ENCODE measurements around the gene KIF3A. TPM values are rescaled to one million over a fixed set of nuclear protein-coding genes. Genes with fewer than 3 reads are reported as not detected.

The KIF3A gene
- total RNA-seq, 1 donor from 2014 or later = 9.2 TPM

- intact Hi-C loops (cut with micrococcal nuclease) = no loop called here
- TF ChIP-seq, protein P1, sequence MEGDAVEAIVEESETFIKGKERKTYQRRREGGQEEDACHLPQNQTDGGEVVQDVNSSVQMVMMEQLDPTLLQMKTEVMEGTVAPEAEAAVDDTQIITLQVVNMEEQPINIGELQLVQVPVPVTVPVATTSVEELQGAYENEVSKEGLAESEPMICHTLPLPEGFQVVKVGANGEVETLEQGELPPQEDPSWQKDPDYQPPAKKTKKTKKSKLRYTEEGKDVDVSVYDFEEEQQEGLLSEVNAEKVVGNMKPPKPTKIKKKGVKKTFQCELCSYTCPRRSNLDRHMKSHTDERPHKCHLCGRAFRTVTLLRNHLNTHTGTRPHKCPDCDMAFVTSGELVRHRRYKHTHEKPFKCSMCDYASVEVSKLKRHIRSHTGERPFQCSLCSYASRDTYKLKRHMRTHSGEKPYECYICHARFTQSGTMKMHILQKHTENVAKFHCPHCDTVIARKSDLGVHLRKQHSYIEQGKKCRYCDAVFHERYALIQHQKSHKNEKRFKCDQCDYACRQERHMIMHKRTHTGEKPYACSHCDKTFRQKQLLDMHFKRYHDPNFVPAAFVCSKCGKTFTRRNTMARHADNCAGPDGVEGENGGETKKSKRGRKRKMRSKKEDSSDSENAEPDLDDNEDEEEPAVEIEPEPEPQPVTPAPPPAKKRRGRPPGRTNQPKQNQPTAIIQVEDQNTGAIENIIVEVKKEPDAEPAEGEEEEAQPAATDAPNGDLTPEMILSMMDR (IDR thresholded peaks at IDR 0.05) = no peak
- H3K9me3 Mint-ChIP-seq = peaks cover under 1% of the 10 kb centered on the region
- peaks cover 8% of the 10 kb centered on the region for H3K4me1 Mint-ChIP-seq
- DNase-seq (no peak), ATAC-seq (ENCODE audit: low read depth) (no peak)
- CTCF ChIA-PET = no interaction called here
- peaks cover under 1% of the 10 kb centered on the region for H3K36me3 Mint-ChIP-seq (ENCODE audit: low read depth)
- POLR2A ChIA-PET = no interaction called here
- no peak overlapping the region for H3K27ac Mint-ChIP-seq
- H3K4me3 Mint-ChIP-seq = no peak overlapping the region
- H3K27me3 Mint-ChIP-seq = peaks cover 21% of the 10 kb centered on the region
These were observed 83.6 kb downstream of the KIF3A start for GRCh38 chr5:132653716-132654115.

- CTCF ChIA-PET = no interaction called here
These were observed 85.4 kb downstream of the KIF3A start for GRCh38 chr5:132651838-132652469.

DNA sequence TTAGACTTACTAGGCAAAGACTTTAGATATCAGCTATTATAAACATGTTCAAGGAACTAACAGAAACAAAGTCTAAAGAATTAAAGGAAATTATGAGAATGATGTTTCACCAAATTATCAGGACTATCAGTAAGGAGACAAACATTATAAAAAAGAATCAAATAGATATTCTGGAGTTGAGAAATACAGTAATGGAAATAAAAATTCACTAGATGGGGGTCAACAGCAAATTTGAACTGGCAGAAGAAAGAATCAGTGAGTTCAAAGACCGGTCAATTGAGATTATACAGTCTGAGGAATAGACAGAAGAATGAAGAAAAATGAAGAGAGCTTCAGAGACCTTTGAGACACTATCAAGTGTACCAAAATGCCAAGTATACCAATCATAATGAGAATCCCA, 89.0 kb downstream of the KIF3A start:
- no peaks in the 10 kb centered on the region for H3K27me3 Mint-ChIP-seq
- ATAC-seq (ENCODE audit: low read depth) (no peak), DNase-seq (no peak)
- H3K4me1 Mint-ChIP-seq = no peaks in the 10 kb centered on the region
- ChIA-PET CTCF (no interaction called here), POLR2A (no interaction called here)
- peaks cover 13% of the 10 kb centered on the region for H3K9me3 Mint-ChIP-seq
- intact Hi-C loops (cut with micrococcal nuclease) = no loop called here
- H3K36me3 Mint-ChIP-seq (ENCODE audit: low read depth) = peaks cover 14% of the 10 kb centered on the region
- TF ChIP-seq, protein P1 (IDR thresholded peaks at IDR 0.05) = no peak
- H3K4me3 Mint-ChIP-seq = no peak overlapping the region
- H3K27ac Mint-ChIP-seq = no peak overlapping the region

More at GRCh38 chr5:132651838-132652469, 85.4 kb downstream of the KIF3A start:
- Mint-ChIP-seq H3K27ac (no peak overlapping the region), H3K4me1 (peaks cover 8% of the 10 kb centered on the region), H3K36me3 (ENCODE audit: low read depth) (peaks cover 4% of the 10 kb centered on the region), H3K9me3 (peaks cover 13% of the 10 kb centered on the region), H3K4me3 (no peak overlapping the region), H3K27me3 (peaks cover 11% of the 10 kb centered on the region)
- ATAC-seq (ENCODE audit: low read depth) (no peak), DNase-seq (no peak)
- intact Hi-C loops (cut with micrococcal nuclease) = no loop called here
- POLR2A ChIA-PET = interaction anchor here (0.6 kb wide), 1 partner anchor 150 kb away, joined by 6 read pairs; no protein-coding TSS in a partner anchor
- TF ChIP-seq, protein P1 (IDR thresholded peaks at IDR 0.05) = no peak

- Mint-ChIP-seq H3K27ac (no peak overlapping the region), H3K36me3 (ENCODE audit: low read depth) (peaks cover 22% of the 10 kb centered on the region), H3K4me3 (no peak overlapping the region), H3K4me1 (no peaks in the 10 kb centered on the region), H3K27me3 (no peaks in the 10 kb centered on the region), H3K9me3 (peaks cover 13% of the 10 kb centered on the region)
- TF ChIP-seq, protein P1 (IDR thresholded peaks at IDR 0.05) = no peak
- CTCF ChIA-PET = interaction anchor here (0.6 kb wide), 1 partner anchor 14 kb away, joined by 3 read pairs; no protein-coding TSS in a partner anchor
- intact Hi-C loops (cut with micrococcal nuclease) = no loop called here
- DNase-seq = no peak
- no peak for ATAC-seq (ENCODE audit: low read depth)
- POLR2A ChIA-PET = no interaction called here
These were observed 89.9 kb downstream of the KIF3A start for GRCh38 chr5:132647473-132647872.

DNA sequence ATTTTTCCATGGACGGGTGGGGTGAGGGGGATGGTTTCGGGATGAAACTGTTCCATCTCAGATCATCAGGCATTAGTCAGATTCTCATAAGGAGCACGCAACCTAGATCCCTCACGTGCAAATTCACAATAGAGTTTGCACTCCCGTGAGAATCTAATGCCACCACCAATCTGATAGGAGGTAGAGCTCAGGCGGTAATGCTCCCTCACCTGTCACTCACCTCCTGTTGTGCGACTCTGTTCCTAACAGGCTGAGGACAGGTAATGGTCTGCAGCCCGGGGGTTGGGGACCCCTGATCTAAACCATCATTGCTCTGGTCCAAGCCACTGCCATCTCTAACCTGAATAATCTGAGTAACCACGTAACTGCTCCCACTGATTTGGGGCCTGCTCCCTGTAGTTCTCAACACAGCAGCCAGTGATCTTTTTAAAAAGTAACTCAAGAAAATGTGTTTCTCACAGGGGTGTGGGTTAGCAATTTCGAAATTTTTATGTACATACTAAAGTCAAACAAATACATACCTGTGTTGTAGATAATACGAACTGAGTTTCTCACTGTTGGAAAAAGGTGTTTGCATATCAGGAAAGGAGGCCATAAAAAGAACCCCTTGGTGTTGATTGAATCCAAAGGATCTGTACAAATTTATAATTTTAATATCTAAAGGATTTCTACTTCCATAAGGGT, 90.6 kb downstream of the KIF3A start:
- no peak overlapping the region for H3K4me3 Mint-ChIP-seq
- DNase-seq = no peak
- H3K36me3 Mint-ChIP-seq (ENCODE audit: low read depth) = peaks cover 30% of the 10 kb centered on the region
- ATAC-seq (ENCODE audit: low read depth) = no peak
- H3K27me3 Mint-ChIP-seq = no peaks in the 10 kb centered on the region
- intact Hi-C loops (cut with micrococcal nuclease) = no loop called here
- H3K27ac Mint-ChIP-seq = no peak overlapping the region
- H3K4me1 Mint-ChIP-seq = no peaks in the 10 kb centered on the region
- POLR2A ChIA-PET = no interaction called here
- TF ChIP-seq, protein P1 (IDR thresholded peaks at IDR 0.05) = no peak
- H3K9me3 Mint-ChIP-seq = peaks cover 13% of the 10 kb centered on the region
- CTCF ChIA-PET = interaction anchor here (1.1 kb wide), 1 partner anchor 35 kb away, joined by 3 read pairs; no protein-coding TSS in a partner anchor
